DND-41 (cell line): ENCODE data around the gene NFE2L2.

Experiments used
- CTCF ChIP-seq: IDR thresholded peaks from 2 replicates; pipeline ENCODE4 v1.5.1; 2012; ENCODE audit warnings: borderline replicate concordance, low read length, moderate library complexity, mild to moderate bottlenecking; ENCODE audit not compliant: poor library complexity, severe bottlenecking; ENCODE audit errors: extremely low read depth
- EZH2 ChIP-seq: IDR thresholded peaks from 3 replicates; pipeline ENCODE4 v1.6.1; 2012; ENCODE audit warnings: borderline replicate concordance, low read depth, mild to moderate bottlenecking, moderate library complexity, low read length, inconsistent platforms; ENCODE audit not compliant: severe bottlenecking

DNA sequence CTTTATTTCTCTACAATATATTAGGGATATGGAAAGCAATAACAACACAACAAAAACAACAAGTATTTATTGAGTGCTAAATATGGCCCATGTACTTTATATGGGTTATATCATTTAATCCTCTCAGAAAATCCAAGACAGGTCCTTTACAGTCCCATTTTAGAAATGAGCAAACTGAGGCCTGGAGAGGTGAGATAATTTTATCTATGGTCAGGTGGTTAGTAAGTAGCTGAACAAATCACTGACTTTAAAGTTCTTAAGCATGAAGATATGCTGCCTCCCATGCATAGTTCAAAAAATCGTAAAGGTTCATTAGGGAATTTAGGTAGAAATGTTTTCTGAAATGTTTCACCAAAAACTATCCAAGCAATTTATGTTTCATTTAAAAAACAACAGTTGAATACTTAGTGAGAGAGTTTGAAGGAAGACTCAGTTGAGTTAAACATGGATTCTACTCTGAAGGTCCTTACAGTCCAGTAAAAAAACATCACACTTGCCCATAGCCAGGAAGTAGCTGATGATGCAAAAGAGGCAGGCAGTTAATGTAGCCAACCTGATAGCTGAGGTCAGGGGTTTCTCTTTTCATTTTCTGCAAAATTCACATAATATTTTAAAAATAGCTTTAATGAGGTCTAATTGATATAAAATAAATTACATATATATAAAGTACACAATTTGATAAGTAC lies 7.6 kb upstream of the NFE2L2 start:
- TF ChIP-seq EZH2 (no peak), CTCF (no peak)
